Neural cell (in vitro differentiated cells): ENCODE measurements around the gene HMGCR. TPM values are rescaled to one million over a fixed set of nuclear protein-coding genes. Genes with fewer than 3 reads are reported as not detected.

Source experiments
- H2AFZ ChIP-seq: fragments of 200-600, 300-800 bp; sonication (generic), shearing (Covaris generic); 2 replicates; pipeline ENCODE4 v1.6.0; 2014; ENCODE audit warnings: low read depth, mild to moderate bottlenecking, antibody characterized with exemption, low read length, moderate library complexity
- H3F3A ChIP-seq: fragments of 200-600 bp; shearing (Covaris generic); 2 replicates; pipeline ENCODE4 v1.6.1; 2016; ENCODE audit warnings: mild to moderate bottlenecking, moderate library complexity, mixed read lengths, antibody characterized with exemption, low read length; ENCODE audit not compliant: insufficient read depth, poor library complexity, severe bottlenecking
- H3K27ac ChIP-seq: fragments of 200-600, 300-800 bp; sonication (generic), shearing (Covaris generic); 2 replicates; pipeline ENCODE4 v1.5.1; 2014; ENCODE audit warnings: mild to moderate bottlenecking, low read length, moderate library complexity
- H3K27me3 ChIP-seq: fragments of 300-800, 200-600 bp; sonication (generic), shearing (Covaris generic); 2 replicates; pipeline ENCODE4 v1.6.0; 2014; ENCODE audit warnings: mild to moderate bottlenecking, low read depth, low read length, moderate library complexity; ENCODE audit not compliant: insufficient read depth
- H3K36me3 ChIP-seq: fragments of 300-800, 200-600 bp; sonication (generic), shearing (Covaris generic); 2 replicates; pipeline ENCODE4 v1.5.1; 2014; ENCODE audit warnings: mild to moderate bottlenecking, antibody characterized with exemption, low read length, moderate library complexity; ENCODE audit not compliant: insufficient read depth
- H3K4me2 ChIP-seq: fragments of 300-800, 200-600 bp; sonication (generic), shearing (Covaris generic); 2 replicates; pipeline ENCODE4 v1.6.0; 2014; ENCODE audit warnings: mild to moderate bottlenecking, low read length
- H3K4me3 ChIP-seq: fragments of 300-800, 200-600 bp; sonication (generic), shearing (Covaris generic); 2 replicates; pipeline ENCODE4 v1.5.1; 2014; ENCODE audit warnings: mild to moderate bottlenecking, low read length, moderate library complexity
- H3K79me2 ChIP-seq: fragments of 200-600 bp; shearing (Covaris generic); replicated peaks from 2 replicates; pipeline ENCODE4 v1.6.0; 2014; ENCODE audit warnings: mild to moderate bottlenecking, low read length, moderate library complexity; ENCODE audit not compliant: insufficient read depth
- H3K9ac ChIP-seq: fragments of 300-800, 200-600 bp; sonication (generic), shearing (Covaris generic); 2 replicates; pipeline ENCODE4 v1.6.1; 2016; ENCODE audit warnings: mild to moderate bottlenecking, low read length, mixed read lengths
- H3K9me2 ChIP-seq: fragments of 200-600 bp; shearing (Covaris generic); 2 replicates; pipeline ENCODE4 v1.6.1; 2016; ENCODE audit warnings: mild to moderate bottlenecking, low read length, mixed read lengths; ENCODE audit not compliant: insufficient read depth
- H3K9me3 ChIP-seq: fragments of 200-600, 300-800 bp; sonication (generic), shearing (Covaris generic); 2 replicates; pipeline ENCODE4 v1.6.1; 2016; ENCODE audit warnings: mild to moderate bottlenecking, mixed run types, low read length, moderate library complexity, mixed read lengths
- H4K20me1 ChIP-seq: fragments of 200-600 bp; shearing (Covaris generic); 2 replicates; pipeline ENCODE4 v1.6.1; 2016; ENCODE audit warnings: mild to moderate bottlenecking, mixed run types; ENCODE audit not compliant: insufficient read depth
- EP300 ChIP-seq: fragments of 450-650 bp; conservative IDR thresholded peaks from 2 replicates; pipeline ENCODE4 v1.6.1; 2014; ENCODE audit warnings: antibody characterized with exemption, mild to moderate bottlenecking, moderate library complexity; ENCODE audit not compliant: poor library complexity, severe bottlenecking
- EZH2 ChIP-seq: fragments of 200-600, 300-800 bp; shearing (Covaris generic), sonication (generic); IDR thresholded peaks from 2 replicates; pipeline ENCODE4 v1.6.1; 2014; ENCODE audit warnings: antibody characterized with exemption, low read length, borderline replicate concordance, mild to moderate bottlenecking; ENCODE audit not compliant: insufficient read depth, poor library complexity, severe bottlenecking
- MXI1 ChIP-seq: fragments of 450-650 bp; conservative IDR thresholded peaks from 2 replicates; pipeline ENCODE4 v1.6.1; 2014; ENCODE audit warnings: antibody characterized with exemption, mild to moderate bottlenecking; ENCODE audit not compliant: poor library complexity, severe bottlenecking
- POLR2AphosphoS5 ChIP-seq: IDR thresholded peaks from 2 replicates; pipeline ENCODE4 v1.6.1; 2012
- RAD21 ChIP-seq: fragments of 450-650 bp; conservative IDR thresholded peaks from 2 replicates; pipeline ENCODE4 v1.6.1; 2014; ENCODE audit warnings: antibody characterized with exemption, mild to moderate bottlenecking, moderate library complexity
- REST ChIP-seq: IDR thresholded peaks from 2 replicates; pipeline ENCODE4 v1.6.1; 2012; ENCODE audit warnings: borderline replicate concordance
- SMC3 ChIP-seq: fragments of 450-650 bp; conservative IDR thresholded peaks from 2 replicates; pipeline ENCODE4 v1.6.1; 2014; ENCODE audit warnings: antibody characterized with exemption, mild to moderate bottlenecking, moderate library complexity; ENCODE audit not compliant: poor library complexity
- TAF1 ChIP-seq: IDR thresholded peaks from 2 replicates; pipeline ENCODE4 v1.6.1; 2012; ENCODE audit warnings: low read depth
- polyA plus RNA-seq: library from polyadenylated mRNA; depleted of rRNA; stranded (reverse); fragments of >200 nt; gene quantifications from 2 replicates; pipeline ENCODE4 v1.2.3, GENCODE V29; 2014
- TF ChIP-seq, protein P1 (sequence below): fragments of 450-650 bp; IDR thresholded peaks from 2 replicates; pipeline ENCODE4 v1.5.1; 2014; ENCODE audit warnings: antibody characterized with exemption, mild to moderate bottlenecking, moderate library complexity; ENCODE audit not compliant: poor library complexity, severe bottlenecking

HMGCR gene
- polyA plus RNA-seq, 1 donor from 2014 or later = 293 TPM

- H4K20me1 ChIP-seq = no peaks in the 10 kb centered on the region
- no peaks in the 10 kb centered on the region for H3K36me3 ChIP-seq
- TF ChIP-seq EP300 (no peak), MXI1 (no peak), POLR2AphosphoS5 (no peak), EZH2 (no peak), TAF1 (no peak), RAD21 (no peak), REST (no peak), SMC3 (no peak)
- TF ChIP-seq, protein P1, sequence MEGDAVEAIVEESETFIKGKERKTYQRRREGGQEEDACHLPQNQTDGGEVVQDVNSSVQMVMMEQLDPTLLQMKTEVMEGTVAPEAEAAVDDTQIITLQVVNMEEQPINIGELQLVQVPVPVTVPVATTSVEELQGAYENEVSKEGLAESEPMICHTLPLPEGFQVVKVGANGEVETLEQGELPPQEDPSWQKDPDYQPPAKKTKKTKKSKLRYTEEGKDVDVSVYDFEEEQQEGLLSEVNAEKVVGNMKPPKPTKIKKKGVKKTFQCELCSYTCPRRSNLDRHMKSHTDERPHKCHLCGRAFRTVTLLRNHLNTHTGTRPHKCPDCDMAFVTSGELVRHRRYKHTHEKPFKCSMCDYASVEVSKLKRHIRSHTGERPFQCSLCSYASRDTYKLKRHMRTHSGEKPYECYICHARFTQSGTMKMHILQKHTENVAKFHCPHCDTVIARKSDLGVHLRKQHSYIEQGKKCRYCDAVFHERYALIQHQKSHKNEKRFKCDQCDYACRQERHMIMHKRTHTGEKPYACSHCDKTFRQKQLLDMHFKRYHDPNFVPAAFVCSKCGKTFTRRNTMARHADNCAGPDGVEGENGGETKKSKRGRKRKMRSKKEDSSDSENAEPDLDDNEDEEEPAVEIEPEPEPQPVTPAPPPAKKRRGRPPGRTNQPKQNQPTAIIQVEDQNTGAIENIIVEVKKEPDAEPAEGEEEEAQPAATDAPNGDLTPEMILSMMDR = no peak
- H3K9me2 ChIP-seq = no peaks in the 10 kb centered on the region
- H3K4me3 ChIP-seq = no peak overlapping the region
- no peaks in the 10 kb centered on the region for H3F3A ChIP-seq
- no peak overlapping the region for H3K9ac ChIP-seq
- no peaks in the 10 kb centered on the region for H3K79me2 ChIP-seq
- H3K27ac ChIP-seq = no peak overlapping the region
- no peak overlapping the region for H3K4me2 ChIP-seq
- no peaks in the 10 kb centered on the region for H3K27me3 ChIP-seq
- H2AFZ ChIP-seq = no peak overlapping the region
- H3K9me3 ChIP-seq = no peaks in the 10 kb centered on the region
These were observed 58.3 kb downstream of the HMGCR start for GRCh38 chr5:75395277-75395676.

DNA sequence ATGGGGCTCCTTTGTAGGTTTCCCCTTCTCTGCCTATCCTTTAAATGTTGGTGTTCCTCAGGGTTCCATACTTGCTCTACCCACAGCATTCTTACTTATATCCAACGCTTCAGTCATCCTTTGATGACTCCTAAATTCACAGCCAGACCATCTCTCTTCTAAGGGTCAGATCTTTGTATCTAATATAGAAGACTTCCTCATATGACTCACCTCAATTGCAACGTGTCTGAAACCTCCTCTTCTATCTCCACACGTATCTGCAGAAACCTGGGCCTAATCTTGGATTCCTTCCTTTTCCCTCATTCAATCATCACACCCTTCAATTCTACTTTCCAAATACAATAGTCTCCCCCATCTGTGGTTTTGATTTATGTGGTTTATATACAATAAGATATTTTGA is 68.3 kb downstream of the HMGCR start:
- no peak for TF ChIP-seq EZH2
- TF ChIP-seq SMC3 = no peak
- no peak for TF ChIP-seq EP300
- TF ChIP-seq RAD21 = no peak
- TF ChIP-seq, protein P1 = no peak
- TF ChIP-seq REST = no peak
- TF ChIP-seq POLR2AphosphoS5 = no peak
- TF ChIP-seq MXI1 = no peak
- TF ChIP-seq TAF1 = no peak
- no peaks in the 10 kb centered on the region for H3K9me2 ChIP-seq

More for the DNA sequence above, 68.3 kb downstream of the HMGCR start:
- Histone ChIP-seq H3K9me3 (no peaks in the 10 kb centered on the region), H3K36me3 (no peaks in the 10 kb centered on the region), H3K27me3 (no peaks in the 10 kb centered on the region), H3K27ac (no peak overlapping the region), H3K4me2 (no peak overlapping the region), H3K9ac (no peak overlapping the region), H4K20me1 (no peaks in the 10 kb centered on the region), H3K4me3 (no peak overlapping the region), H3F3A (no peaks in the 10 kb centered on the region), H2AFZ (no peak overlapping the region), H3K79me2 (no peaks in the 10 kb centered on the region)
